K562 (cell line): ENCODE measurements around the gene GPRIN3.

Experiments used
- CEBPB ChIP-seq: fragments of 450-650 bp; IDR thresholded peaks from 2 replicates; pipeline ENCODE4 v1.6.1; 2016; ENCODE audit warnings: missing genetic modification characterization, missing compliant biosample characterization
- DMBX1 ChIP-seq: fragments of 250-450 bp; sonication (Bioruptor Pico); IDR thresholded peaks from 2 replicates; pipeline ENCODE4 v1.8.0; 2022; ENCODE audit warnings: inconsistent platforms, mild to moderate bottlenecking, moderate library complexity, borderline replicate concordance
- FOXK1 ChIP-seq: sonication (generic); formaldehyde crosslinking; IDR thresholded peaks from 2 replicates; pipeline ENCODE4 v1.8.0; 2022; ENCODE audit warnings: missing genetic modification reagents, mild to moderate bottlenecking, borderline replicate concordance
- GABPA ChIP-seq: fragments of 200-800 bp; sonication (Bioruptor generic); conservative IDR thresholded peaks from 2 replicates; pipeline ENCODE4 v1.6.1; 2016; ENCODE audit warnings: low read depth, missing genetic modification characterization, missing compliant biosample characterization
- HDAC1 ChIP-seq, 2 experiments: fragments of 450-650 bp; IDR thresholded peaks; 2 replicates each; pipeline ENCODE4 v1.6.1; 2016 to 2017; ENCODE audit warnings: inconsistent platforms in 1 of 2, mild to moderate bottlenecking in 1 of 2, moderate library complexity in 1 of 2
- JUND ChIP-seq, 2 experiments: IDR thresholded peaks; 2 replicates in 1 of 2; 3 replicates in 1 of 2; pipeline ENCODE4 v1.6.1; 2011; ENCODE audit warnings: borderline replicate concordance in 2 of 2, low read depth in 2 of 2, low read length in 2 of 2, improper control_type of control experiment in 1 of 2, missing biosample characterization in 1 of 2, missing genetic modification characterization in 1 of 2, missing genetic modification reagents in 1 of 2
- KAT8 ChIP-seq: fragments of 450-650 bp; IDR thresholded peaks from 2 replicates; pipeline ENCODE4 v1.6.1; 2016; ENCODE audit warnings: low read depth, mild to moderate bottlenecking
- MAZ ChIP-seq, 2 experiments: fragments of 450-650 bp in 1 of 2; sonication (generic) in 1 of 2; formaldehyde crosslinking; IDR thresholded peaks in 1 of 2; conservative IDR thresholded peaks in 1 of 2; 2 replicates each; pipeline versions ENCODE4 v1.4.0 to v1.5.0; 2020; ENCODE audit warnings: mild to moderate bottlenecking in 1 of 2, missing genetic modification reagents in 1 of 2
- TOE1 ChIP-seq, 2 experiments: fragments of 450-650 bp in 1 of 2; sonication (generic) in 1 of 2; formaldehyde crosslinking in 1 of 2; IDR thresholded peaks; 2 replicates each; pipeline versions ENCODE4 v1.7.1 to v1.8.0; 2016 to 2022; ENCODE audit warnings: borderline replicate concordance in 2 of 2, mild to moderate bottlenecking in 2 of 2, antibody characterized with exemption in 1 of 2, inconsistent platforms in 1 of 2, low read depth in 1 of 2, missing genetic modification reagents in 1 of 2, moderate library complexity in 1 of 2
- ZNF354B ChIP-seq: fragments of 250-450 bp; sonication (Bioruptor Pico); IDR thresholded peaks from 2 replicates; pipeline ENCODE4 v1.4.0; 2020
- TF ChIP-seq, protein P1 (sequence below), 2 experiments: fragments of 450-650 bp; formaldehyde crosslinking in 1 of 2; IDR thresholded peaks; 2 replicates each; pipeline versions ENCODE4 v1.4.0 to v1.6.1; 2014 to 2020; ENCODE audit warnings: mild to moderate bottlenecking in 2 of 2, borderline replicate concordance in 1 of 2, low read depth in 1 of 2
- TF ChIP-seq, protein P2 (sequence below), 3 experiments: IDR thresholded peaks in 2 of 3; conservative IDR thresholded peaks in 1 of 3; 2 replicates each; pipeline ENCODE4 v1.5.1; 2011 to 2012; ENCODE audit warnings: low read length in 3 of 3, mild to moderate bottlenecking in 3 of 3, control low read depth in 2 of 3, improper control_type of control experiment in 1 of 3, inconsistent platforms in 1 of 3, low read depth in 1 of 3, mixed read lengths in 1 of 3, moderate library complexity in 1 of 3; ENCODE audit not compliant: insufficient read depth in 2 of 3
- TF ChIP-seq, protein P3 (sequence below): fragments of 250-450 bp; sonication (Bioruptor Pico); IDR thresholded peaks from 2 replicates; pipeline ENCODE4 v1.8.0; 2022; ENCODE audit warnings: inconsistent platforms
- TF ChIP-seq, protein P4 (sequence below): sonication (generic); formaldehyde crosslinking; IDR thresholded peaks from 2 replicates; pipeline ENCODE4 v1.8.0; 2023; ENCODE audit warnings: mild to moderate bottlenecking, missing genetic modification reagents

DNA sequence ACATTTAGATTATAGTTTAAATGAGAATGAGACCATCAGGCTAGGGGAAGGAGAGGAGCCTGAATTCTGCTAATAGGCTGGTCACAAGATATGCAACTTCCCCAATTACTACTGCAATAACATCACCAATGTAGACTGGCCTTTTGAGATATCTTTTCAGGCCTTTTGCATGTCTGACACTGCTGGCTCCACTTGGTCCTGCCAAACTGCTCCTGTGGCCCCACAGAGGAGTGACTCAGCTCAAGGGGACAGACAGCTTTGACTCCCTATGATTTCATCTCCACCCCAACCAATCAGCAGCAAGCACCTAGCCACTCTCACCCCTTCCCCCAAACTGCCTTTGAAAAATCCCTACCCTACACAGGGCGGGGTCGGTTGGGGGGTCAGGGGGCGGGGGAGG is 22.8 kb downstream of the GPRIN3 start:
- no peak for TF ChIP-seq ZNF354B (CRISPR knock-in tag)
- TF ChIP-seq, protein P1, sequence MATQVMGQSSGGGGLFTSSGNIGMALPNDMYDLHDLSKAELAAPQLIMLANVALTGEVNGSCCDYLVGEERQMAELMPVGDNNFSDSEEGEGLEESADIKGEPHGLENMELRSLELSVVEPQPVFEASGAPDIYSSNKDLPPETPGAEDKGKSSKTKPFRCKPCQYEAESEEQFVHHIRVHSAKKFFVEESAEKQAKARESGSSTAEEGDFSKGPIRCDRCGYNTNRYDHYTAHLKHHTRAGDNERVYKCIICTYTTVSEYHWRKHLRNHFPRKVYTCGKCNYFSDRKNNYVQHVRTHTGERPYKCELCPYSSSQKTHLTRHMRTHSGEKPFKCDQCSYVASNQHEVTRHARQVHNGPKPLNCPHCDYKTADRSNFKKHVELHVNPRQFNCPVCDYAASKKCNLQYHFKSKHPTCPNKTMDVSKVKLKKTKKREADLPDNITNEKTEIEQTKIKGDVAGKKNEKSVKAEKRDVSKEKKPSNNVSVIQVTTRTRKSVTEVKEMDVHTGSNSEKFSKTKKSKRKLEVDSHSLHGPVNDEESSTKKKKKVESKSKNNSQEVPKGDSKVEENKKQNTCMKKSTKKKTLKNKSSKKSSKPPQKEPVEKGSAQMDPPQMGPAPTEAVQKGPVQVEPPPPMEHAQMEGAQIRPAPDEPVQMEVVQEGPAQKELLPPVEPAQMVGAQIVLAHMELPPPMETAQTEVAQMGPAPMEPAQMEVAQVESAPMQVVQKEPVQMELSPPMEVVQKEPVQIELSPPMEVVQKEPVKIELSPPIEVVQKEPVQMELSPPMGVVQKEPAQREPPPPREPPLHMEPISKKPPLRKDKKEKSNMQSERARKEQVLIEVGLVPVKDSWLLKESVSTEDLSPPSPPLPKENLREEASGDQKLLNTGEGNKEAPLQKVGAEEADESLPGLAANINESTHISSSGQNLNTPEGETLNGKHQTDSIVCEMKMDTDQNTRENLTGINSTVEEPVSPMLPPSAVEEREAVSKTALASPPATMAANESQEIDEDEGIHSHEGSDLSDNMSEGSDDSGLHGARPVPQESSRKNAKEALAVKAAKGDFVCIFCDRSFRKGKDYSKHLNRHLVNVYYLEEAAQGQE (IDR thresholded peaks at IDR 0.05; ENCODE audit: borderline replicate concordance): no peak
- TF ChIP-seq, protein P1 (CRISPR knock-in tag; IDR thresholded peaks at IDR 0.05; ENCODE audit: low read depth): no peak
- TF ChIP-seq HDAC1 (IDR thresholded peaks at IDR 0.05): no peak
- TF ChIP-seq JUND (IDR thresholded peaks at IDR 0.05; ENCODE audit: borderline replicate concordance, low read depth, low read length): 0 out of 2 replicates have a peak, but pooled peaks have one; percentile 29
- peak; percentile 32; the same call in 1 of the 3 replicates for TF ChIP-seq JUND (tag; IDR thresholded peaks at IDR 0.05; ENCODE audit: borderline replicate concordance, low read depth, low read length)
- no peak for TF ChIP-seq GABPA
- TF ChIP-seq, protein P2, sequence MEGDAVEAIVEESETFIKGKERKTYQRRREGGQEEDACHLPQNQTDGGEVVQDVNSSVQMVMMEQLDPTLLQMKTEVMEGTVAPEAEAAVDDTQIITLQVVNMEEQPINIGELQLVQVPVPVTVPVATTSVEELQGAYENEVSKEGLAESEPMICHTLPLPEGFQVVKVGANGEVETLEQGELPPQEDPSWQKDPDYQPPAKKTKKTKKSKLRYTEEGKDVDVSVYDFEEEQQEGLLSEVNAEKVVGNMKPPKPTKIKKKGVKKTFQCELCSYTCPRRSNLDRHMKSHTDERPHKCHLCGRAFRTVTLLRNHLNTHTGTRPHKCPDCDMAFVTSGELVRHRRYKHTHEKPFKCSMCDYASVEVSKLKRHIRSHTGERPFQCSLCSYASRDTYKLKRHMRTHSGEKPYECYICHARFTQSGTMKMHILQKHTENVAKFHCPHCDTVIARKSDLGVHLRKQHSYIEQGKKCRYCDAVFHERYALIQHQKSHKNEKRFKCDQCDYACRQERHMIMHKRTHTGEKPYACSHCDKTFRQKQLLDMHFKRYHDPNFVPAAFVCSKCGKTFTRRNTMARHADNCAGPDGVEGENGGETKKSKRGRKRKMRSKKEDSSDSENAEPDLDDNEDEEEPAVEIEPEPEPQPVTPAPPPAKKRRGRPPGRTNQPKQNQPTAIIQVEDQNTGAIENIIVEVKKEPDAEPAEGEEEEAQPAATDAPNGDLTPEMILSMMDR (IDR thresholded peaks at IDR 0.05 in 2 of 3, conservative IDR thresholded peaks at IDR 0.05 in 1 of 3; ENCODE audit: insufficient read depth in 2 of 3, low read depth in 1 of 3, low read length in 3 of 3): no peak
- no peak for TF ChIP-seq TOE1 (IDR thresholded peaks at IDR 0.05; ENCODE audit: borderline replicate concordance)
- no peak for TF ChIP-seq TOE1 (CRISPR knock-in tag; IDR thresholded peaks at IDR 0.05; ENCODE audit: borderline replicate concordance, low read depth)
- no peak for TF ChIP-seq FOXK1
- TF ChIP-seq KAT8: no peak
- TF ChIP-seq MAZ (CRISPR knock-in tag; conservative IDR thresholded peaks at IDR 0.05 in 1 of 2, IDR thresholded peaks at IDR 0.05 in 1 of 2): no peak
- TF ChIP-seq, protein P3, sequence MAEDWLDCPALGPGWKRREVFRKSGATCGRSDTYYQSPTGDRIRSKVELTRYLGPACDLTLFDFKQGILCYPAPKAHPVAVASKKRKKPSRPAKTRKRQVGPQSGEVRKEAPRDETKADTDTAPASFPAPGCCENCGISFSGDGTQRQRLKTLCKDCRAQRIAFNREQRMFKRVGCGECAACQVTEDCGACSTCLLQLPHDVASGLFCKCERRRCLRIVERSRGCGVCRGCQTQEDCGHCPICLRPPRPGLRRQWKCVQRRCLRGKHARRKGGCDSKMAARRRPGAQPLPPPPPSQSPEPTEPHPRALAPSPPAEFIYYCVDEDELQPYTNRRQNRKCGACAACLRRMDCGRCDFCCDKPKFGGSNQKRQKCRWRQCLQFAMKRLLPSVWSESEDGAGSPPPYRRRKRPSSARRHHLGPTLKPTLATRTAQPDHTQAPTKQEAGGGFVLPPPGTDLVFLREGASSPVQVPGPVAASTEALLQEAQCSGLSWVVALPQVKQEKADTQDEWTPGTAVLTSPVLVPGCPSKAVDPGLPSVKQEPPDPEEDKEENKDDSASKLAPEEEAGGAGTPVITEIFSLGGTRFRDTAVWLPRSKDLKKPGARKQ: no peak
- TF ChIP-seq, protein P4, sequence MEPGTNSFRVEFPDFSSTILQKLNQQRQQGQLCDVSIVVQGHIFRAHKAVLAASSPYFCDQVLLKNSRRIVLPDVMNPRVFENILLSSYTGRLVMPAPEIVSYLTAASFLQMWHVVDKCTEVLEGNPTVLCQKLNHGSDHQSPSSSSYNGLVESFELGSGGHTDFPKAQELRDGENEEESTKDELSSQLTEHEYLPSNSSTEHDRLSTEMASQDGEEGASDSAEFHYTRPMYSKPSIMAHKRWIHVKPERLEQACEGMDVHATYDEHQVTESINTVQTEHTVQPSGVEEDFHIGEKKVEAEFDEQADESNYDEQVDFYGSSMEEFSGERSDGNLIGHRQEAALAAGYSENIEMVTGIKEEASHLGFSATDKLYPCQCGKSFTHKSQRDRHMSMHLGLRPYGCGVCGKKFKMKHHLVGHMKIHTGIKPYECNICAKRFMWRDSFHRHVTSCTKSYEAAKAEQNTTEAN (CRISPR knock-in tag): no peak
- no peak for TF ChIP-seq CEBPB (tag)
- TF ChIP-seq DMBX1: no peak
